ENCODE measurements around the gene CLASP1. TPM values are rescaled to one million over a fixed set of nuclear protein-coding genes. Genes with fewer than 3 reads are reported as not detected.

Gene CLASP1
- total and polyA plus RNA-seq, 4 donors, result 11.8 to 81.8 (median 40.3) TPM

DNA sequence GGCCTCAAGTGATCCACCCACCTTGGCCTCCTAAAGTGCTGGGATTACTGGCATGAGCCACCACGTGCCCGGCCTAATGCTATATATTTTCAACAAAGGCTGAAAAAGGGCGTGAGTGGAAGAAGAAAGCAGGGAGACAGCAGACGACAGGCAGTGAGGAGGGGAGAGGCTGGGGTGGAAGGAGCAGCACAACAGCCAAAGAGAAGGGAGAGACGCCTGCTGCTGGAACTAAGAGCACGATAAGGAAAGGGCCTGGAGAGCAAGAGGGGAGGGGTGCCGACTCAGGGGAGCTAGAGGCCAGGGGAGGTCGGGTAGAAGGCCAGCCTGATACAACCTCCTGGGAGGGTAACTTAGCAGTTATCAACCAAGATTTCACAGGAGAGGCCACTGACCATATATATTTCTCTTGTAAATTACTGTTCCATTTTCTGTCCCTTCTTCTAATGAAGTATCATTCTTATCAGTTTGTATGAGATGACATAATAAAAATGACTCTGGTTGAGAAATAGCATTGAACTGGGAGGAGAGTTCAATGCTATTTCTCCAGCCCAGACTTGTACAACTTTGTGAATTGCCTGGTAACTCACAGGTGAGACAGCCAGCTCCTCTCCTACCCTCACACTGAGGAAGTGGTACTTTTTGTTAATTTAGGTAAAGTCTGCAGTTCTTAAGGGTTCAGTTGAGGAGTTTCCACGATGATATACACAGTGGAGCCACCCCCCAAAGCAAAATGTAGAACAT, 124.4 kb downstream of the CLASP1 start:
- 64 to 68% methylated on average over 9 of the region's 9 CpGs for WGBS, 2 donors
- DNase-seq, result no peak
- no peak overlapping the region for H3K27ac ChIP-seq (ENCODE audit: low read depth in 1 of 2, low read length in 2 of 2)
- H3K36me3 ChIP-seq (ENCODE audit: control insufficient read depth in 1 of 2, insufficient read depth in 2 of 2, low read length in 1 of 2), result peaks cover 0 to 7% of the 10 kb centered on the region in 2 donors
- H3K4me3 ChIP-seq (ENCODE audit: low read length in 2 of 2), result no peak overlapping the region
- intact Hi-C loops (cut with DNase I), result no loop called here
- ATAC-seq (ENCODE audit: low FRiP score), result no peak
- no peaks in the 10 kb centered on the region for H3K27me3 ChIP-seq (ENCODE audit: control insufficient read depth in 1 of 2, insufficient read depth in 2 of 2, low read length in 1 of 2)
- H3K4me1 ChIP-seq (ENCODE audit: control insufficient read depth in 1 of 2, insufficient read depth in 2 of 2, low read length in 2 of 2), result no peaks in the 10 kb centered on the region
- H3K9me3 ChIP-seq (ENCODE audit: control insufficient read depth, low read length), result no peaks in the 10 kb centered on the region

DNA sequence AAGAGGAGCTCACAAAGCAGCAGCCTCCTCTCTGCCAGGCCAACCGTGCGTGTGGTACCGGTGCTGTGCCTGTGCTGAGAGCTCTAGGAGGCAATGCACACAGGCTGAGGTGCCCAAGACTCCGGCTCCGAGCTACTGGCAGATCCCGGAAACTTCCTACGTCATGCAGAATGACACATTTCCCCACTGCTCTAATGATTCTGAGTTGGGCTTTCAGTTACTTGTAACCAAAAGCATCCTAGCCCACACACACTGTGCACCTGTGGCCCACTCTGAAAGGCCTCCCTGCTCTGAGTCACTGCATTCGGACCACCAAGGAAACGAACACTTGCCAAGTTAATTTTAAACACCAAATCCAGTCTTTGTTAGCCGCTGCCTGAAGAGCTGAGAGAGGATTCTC, 127.9 kb downstream of the CLASP1 start:
- Histone ChIP-seq H3K4me1 (ENCODE audit: control insufficient read depth in 1 of 2, insufficient read depth in 2 of 2, low read length in 2 of 2) (no peaks in the 10 kb centered on the region), H3K36me3 (ENCODE audit: control insufficient read depth in 1 of 2, insufficient read depth in 2 of 2, low read length in 1 of 2) (peaks cover 0 to 7% of the 10 kb centered on the region in 2 donors), H3K27me3 (ENCODE audit: control insufficient read depth in 1 of 2, insufficient read depth in 2 of 2, low read length in 1 of 2) (no peaks in the 10 kb centered on the region), H3K4me3 (ENCODE audit: low read length in 2 of 2) (no peak overlapping the region), H3K9me3 (ENCODE audit: control insufficient read depth, low read length) (no peaks in the 10 kb centered on the region), H3K27ac (ENCODE audit: low read depth in 1 of 2, low read length in 2 of 2) (no peak overlapping the region)
- intact Hi-C loops (cut with DNase I), result no loop called here
- no peak for DNase-seq
- 88% methylated on average over 10 of the region's 10 CpGs for WGBS, 2 donors
- ATAC-seq (ENCODE audit: low FRiP score), result no peak

DNA sequence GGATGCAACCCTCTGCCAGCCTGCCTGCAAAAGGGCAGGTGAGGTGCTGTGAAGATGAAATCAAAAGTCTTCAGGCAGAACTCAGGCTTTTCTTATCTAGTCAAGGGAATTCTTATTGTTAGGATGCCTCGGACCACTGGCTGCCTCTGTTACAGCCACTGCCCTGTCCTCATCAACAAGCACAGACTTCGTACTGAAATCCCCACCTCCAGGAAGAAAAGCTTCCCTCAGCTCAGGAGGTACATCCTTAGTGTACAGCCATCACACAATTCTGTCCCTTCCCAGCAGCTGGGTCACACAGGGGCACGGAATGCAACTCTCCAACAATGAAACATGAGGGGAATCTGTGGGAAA, 128.6 kb downstream of the CLASP1 start:
- Histone ChIP-seq H3K4me1 (ENCODE audit: control insufficient read depth in 1 of 2, insufficient read depth in 2 of 2, low read length in 2 of 2) (no peaks in the 10 kb centered on the region), H3K27me3 (ENCODE audit: control insufficient read depth in 1 of 2, insufficient read depth in 2 of 2, low read length in 1 of 2) (no peaks in the 10 kb centered on the region), H3K9me3 (ENCODE audit: control insufficient read depth, low read length) (no peaks in the 10 kb centered on the region), H3K36me3 (ENCODE audit: control insufficient read depth in 1 of 2, insufficient read depth in 2 of 2, low read length in 1 of 2) (peaks cover 0 to 7% of the 10 kb centered on the region in 2 donors), H3K27ac (ENCODE audit: low read depth in 1 of 2, low read length in 2 of 2) (no peak overlapping the region), H3K4me3 (ENCODE audit: low read length in 2 of 2) (no peak overlapping the region)
- no peak for ATAC-seq (ENCODE audit: low FRiP score)
- intact Hi-C loops (cut with DNase I), result no loop called here
- no peak for DNase-seq
- WGBS, 2 donors, result 36 to 41% methylated on average over 3 of the region's 3 CpGs

DNA sequence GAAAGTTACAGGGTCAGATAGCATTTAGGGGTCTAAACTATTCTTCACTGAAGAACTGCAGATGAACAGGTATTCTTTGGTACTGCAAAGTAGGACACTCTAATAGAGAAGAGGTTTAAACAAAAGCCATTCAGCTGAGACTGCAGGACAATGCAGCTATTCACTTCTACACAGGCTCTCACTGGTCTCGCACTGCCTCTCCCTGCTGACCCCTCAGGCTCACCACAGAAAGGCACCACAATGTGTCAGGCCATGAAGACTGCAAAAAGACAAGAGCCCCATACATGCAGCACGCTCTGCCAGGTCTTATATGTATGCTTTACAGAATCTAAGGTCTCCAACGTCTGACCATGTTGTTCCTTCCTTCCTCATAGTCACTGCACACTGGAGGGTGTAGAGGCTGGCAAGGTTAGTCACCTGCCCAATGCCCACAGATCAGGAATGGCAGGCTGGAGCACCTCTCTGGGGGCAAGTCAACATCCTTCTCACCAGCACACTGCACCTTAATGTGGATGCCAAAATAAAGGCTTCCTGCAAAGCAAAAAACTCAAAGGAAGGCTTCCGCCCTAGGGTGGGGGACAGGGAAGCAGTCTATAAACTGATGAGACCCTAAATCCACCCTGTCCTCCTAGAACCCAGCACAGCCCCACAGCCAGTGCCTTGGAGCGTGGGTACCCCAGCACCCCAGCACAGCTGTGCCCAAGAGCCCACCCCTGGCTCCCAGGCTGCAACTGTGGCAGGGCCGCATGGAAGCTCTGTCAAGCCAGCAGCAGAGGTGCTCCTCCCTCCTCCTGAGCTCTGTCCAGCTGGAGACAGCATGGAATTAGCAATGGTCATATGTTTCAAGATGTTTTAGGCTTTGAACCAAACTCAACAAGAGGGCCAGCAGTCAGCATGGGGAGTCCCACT, 129.3 kb downstream of the CLASP1 start:
- Histone ChIP-seq H3K4me3 (ENCODE audit: low read length in 2 of 2) (no peak overlapping the region), H3K27me3 (ENCODE audit: control insufficient read depth in 1 of 2, insufficient read depth in 2 of 2, low read length in 1 of 2) (no peaks in the 10 kb centered on the region), H3K27ac (ENCODE audit: low read depth in 1 of 2, low read length in 2 of 2) (no peak overlapping the region), H3K4me1 (ENCODE audit: control insufficient read depth in 1 of 2, insufficient read depth in 2 of 2, low read length in 2 of 2) (no peaks in the 10 kb centered on the region), H3K36me3 (ENCODE audit: control insufficient read depth in 1 of 2, insufficient read depth in 2 of 2, low read length in 1 of 2) (peaks cover 0 to 4% of the 10 kb centered on the region in 2 donors), H3K9me3 (ENCODE audit: control insufficient read depth, low read length) (no peaks in the 10 kb centered on the region)
- ATAC-seq (ENCODE audit: low FRiP score), result no peak
- no peak for DNase-seq
- intact Hi-C loops (cut with DNase I), result no loop called here
- 57 to 63% methylated on average over 6 of the region's 6 CpGs for WGBS, 2 donors

DNA sequence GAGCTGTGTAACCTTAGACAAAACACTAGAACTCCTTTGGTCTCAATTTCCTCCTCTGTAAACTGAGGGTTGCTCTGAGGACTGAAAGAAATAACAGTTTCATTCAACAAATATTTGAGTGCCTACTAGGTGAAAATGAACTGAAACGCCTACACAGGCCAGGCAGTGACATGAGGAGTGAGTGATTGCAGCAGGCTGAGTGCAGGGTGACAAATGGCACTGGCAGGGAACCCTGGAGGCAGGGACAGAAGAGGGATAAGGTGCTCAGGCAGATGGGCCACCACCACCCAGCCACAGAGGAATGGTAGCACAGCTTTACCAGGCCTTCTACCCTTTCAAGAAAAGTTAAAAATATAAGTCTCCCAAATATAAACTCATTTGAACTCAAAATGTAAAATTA, 130.1 kb downstream of the CLASP1 start:
- H3K27ac ChIP-seq (ENCODE audit: low read depth in 1 of 2, low read length in 2 of 2), result no peak overlapping the region

DNA sequence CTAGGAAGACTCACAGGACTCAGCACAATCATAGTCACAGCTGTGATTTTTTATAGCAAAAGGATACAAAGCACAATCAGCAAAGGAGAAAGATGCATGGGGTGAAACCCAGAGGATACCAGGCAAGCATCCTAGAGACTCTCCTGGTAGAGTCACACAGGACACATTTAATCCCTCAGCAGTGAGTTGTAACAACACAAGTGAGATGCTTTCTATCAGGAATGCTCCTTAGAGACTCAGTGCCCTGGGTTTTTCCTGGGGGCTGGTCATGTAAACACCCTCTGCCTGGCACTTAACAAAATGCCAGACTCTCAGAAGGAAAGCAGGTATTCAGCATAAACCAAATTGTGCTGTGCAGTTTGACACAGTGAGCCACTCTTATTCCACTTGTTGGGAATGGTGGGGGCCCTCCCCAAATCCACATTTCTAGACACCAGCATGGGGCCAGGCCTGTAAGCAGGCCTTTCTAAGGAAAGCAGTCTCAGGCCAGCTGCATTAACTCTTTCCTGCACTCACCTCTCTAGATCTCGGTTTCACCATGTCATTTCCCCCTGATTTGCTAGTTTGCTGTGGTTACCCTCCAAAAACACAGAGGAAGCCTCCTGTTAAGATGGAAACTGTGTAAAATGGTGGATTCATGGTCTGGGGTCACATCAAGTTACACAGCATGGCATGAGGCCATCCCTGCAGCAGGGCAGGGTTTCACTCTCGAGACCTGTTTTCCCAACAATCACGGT, 135.5 kb downstream of the CLASP1 start:
- intact Hi-C loops (cut with DNase I), result no loop called here
- no peaks in the 10 kb centered on the region for H3K27me3 ChIP-seq (ENCODE audit: control insufficient read depth in 1 of 2, insufficient read depth in 2 of 2, low read length in 1 of 2)
- H3K4me3 ChIP-seq (ENCODE audit: low read length in 2 of 2), result no peak overlapping the region
- DNase-seq (no peak), ATAC-seq (ENCODE audit: low FRiP score) (no peak)
- no peak overlapping the region for H3K27ac ChIP-seq (ENCODE audit: low read depth in 1 of 2, low read length in 2 of 2)
- WGBS, 2 donors, result 88% methylated on average over 3 of the region's 3 CpGs
- no peaks in the 10 kb centered on the region for H3K4me1 ChIP-seq (ENCODE audit: control insufficient read depth in 1 of 2, insufficient read depth in 2 of 2, low read length in 2 of 2)
- no peaks in the 10 kb centered on the region for H3K9me3 ChIP-seq (ENCODE audit: control insufficient read depth, low read length)
- peaks cover 0 to 4% of the 10 kb centered on the region in 2 donors for H3K36me3 ChIP-seq (ENCODE audit: control insufficient read depth in 1 of 2, insufficient read depth in 2 of 2, low read length in 1 of 2)

More for the DNA sequence above, 130.1 kb downstream of the CLASP1 start:
- Histone ChIP-seq H3K27me3 (ENCODE audit: control insufficient read depth in 1 of 2, insufficient read depth in 2 of 2, low read length in 1 of 2) (no peaks in the 10 kb centered on the region), H3K4me3 (ENCODE audit: low read length in 2 of 2) (no peak overlapping the region), H3K4me1 (ENCODE audit: control insufficient read depth in 1 of 2, insufficient read depth in 2 of 2, low read length in 2 of 2) (no peaks in the 10 kb centered on the region), H3K36me3 (ENCODE audit: control insufficient read depth in 1 of 2, insufficient read depth in 2 of 2, low read length in 1 of 2) (peaks cover 1 to 3% of the 10 kb centered on the region in 2 donors), H3K9me3 (ENCODE audit: control insufficient read depth, low read length) (no peaks in the 10 kb centered on the region)
- DNase-seq (no peak), ATAC-seq (ENCODE audit: low FRiP score) (no peak)
- intact Hi-C loops (cut with DNase I), result no loop called here
- 75 to 82% methylated on average over 1 of the region's 1 CpG for WGBS, 2 donors

DNA sequence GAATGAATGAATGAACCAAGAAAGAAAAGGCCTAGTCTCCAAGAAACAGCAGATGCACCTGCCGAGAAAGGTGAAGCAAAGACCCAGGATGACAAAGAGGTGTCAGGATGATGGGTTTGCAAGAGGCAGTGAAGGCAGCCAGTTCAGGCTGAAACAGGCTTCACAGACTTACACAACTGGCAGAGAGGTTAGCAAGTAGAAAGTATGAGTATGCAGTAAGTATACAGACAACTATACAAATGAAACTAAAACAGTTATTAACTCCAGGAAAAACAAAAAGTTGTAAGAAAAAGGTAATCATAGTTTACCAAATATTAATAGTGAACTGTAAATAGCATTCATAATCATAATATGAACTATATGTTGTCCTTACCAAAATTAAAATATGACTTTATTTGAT, 138.4 kb downstream of the CLASP1 start:
- H3K36me3 ChIP-seq (ENCODE audit: control insufficient read depth in 1 of 2, insufficient read depth in 2 of 2, low read length in 1 of 2), result peaks cover 0 to 4% of the 10 kb centered on the region in 2 donors
- DNase-seq (no peak), ATAC-seq (ENCODE audit: low FRiP score) (no peak)
- no peaks in the 10 kb centered on the region for H3K4me1 ChIP-seq (ENCODE audit: control insufficient read depth in 1 of 2, insufficient read depth in 2 of 2, low read length in 2 of 2)
- no peak overlapping the region for H3K27ac ChIP-seq (ENCODE audit: low read depth in 1 of 2, low read length in 2 of 2)
- intact Hi-C loops (cut with DNase I), result no loop called here
- 94 to 99% methylated on average over 1 of the region's 1 CpG for whole genome bisulfite sequencing, 2 donors
- no peaks in the 10 kb centered on the region for H3K9me3 ChIP-seq (ENCODE audit: control insufficient read depth, low read length)
- H3K27me3 ChIP-seq (ENCODE audit: control insufficient read depth in 1 of 2, insufficient read depth in 2 of 2, low read length in 1 of 2), result no peaks in the 10 kb centered on the region
- no peak overlapping the region for H3K4me3 ChIP-seq (ENCODE audit: low read length in 2 of 2)

DNA sequence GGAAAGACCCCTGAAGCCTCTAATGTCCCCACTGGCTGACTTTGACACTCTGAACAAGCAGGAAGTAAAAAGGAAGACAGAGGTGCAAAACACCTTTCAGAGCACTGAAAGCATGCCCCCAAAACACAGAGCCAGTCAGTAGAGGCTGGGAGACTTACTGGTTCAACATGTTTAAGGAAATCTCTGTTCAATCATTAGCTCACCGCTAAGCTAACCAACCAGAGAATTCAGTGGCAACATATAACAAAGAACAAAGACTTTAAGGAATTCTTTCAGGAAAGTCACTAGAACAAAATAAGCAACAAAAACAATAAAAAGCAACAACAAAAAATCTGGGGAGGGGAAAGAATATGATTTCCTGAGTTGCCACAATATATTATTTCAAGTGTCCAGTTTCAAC, 142.6 kb downstream of the CLASP1 start:
- Histone ChIP-seq H3K27ac (ENCODE audit: low read depth in 1 of 2, low read length in 2 of 2) (no peak overlapping the region), H3K9me3 (ENCODE audit: control insufficient read depth, low read length) (no peaks in the 10 kb centered on the region), H3K4me1 (ENCODE audit: control insufficient read depth in 1 of 2, insufficient read depth in 2 of 2, low read length in 2 of 2) (peaks cover 2 to 7% of the 10 kb centered on the region in 2 donors), H3K4me3 (ENCODE audit: low read length in 2 of 2) (no peak overlapping the region), H3K36me3 (ENCODE audit: control insufficient read depth in 1 of 2, insufficient read depth in 2 of 2, low read length in 1 of 2) (no peaks in the 10 kb centered on the region), H3K27me3 (ENCODE audit: control insufficient read depth in 1 of 2, insufficient read depth in 2 of 2, low read length in 1 of 2) (no peaks in the 10 kb centered on the region)
- no peak for DNase-seq
- WGBS, 2 donors, result 99 to 100% methylated on average over 1 of the region's 1 CpG
- no peak for ATAC-seq (ENCODE audit: low FRiP score)
- intact Hi-C loops (cut with DNase I), result no loop called here

Measured in aorta (tissue), 5 donors.